Renal cortex interstitium (tissue), 11 donors: Measurements from ENCODE around the gene COL27A1. TPM values are rescaled to one million over a fixed set of nuclear protein-coding genes. Genes with fewer than 3 reads are reported as not detected.

Source experiments
- DNase-seq, 11 donors: peaks; one replicate each; pipeline ENCODE4 v3.0.0-alpha.2; 2013; ENCODE audit warnings: low read depth in 9 of 11, low spot score in 4 of 11; ENCODE audit errors: extremely low read depth in 1 of 11
- polyA plus RNA-seq, 3 donors: library from polyadenylated mRNA; unstranded; fragments of 120-200 nt; gene quantifications; one replicate each; pipeline ENCODE4 v1.2.1, GENCODE V29; 2013; ENCODE audit not compliant: insufficient read length in 3 of 3

Gene COL27A1
- polyA plus RNA-seq, 3 donors = 28.8 to 61.9 (median 35.1) TPM

DNA sequence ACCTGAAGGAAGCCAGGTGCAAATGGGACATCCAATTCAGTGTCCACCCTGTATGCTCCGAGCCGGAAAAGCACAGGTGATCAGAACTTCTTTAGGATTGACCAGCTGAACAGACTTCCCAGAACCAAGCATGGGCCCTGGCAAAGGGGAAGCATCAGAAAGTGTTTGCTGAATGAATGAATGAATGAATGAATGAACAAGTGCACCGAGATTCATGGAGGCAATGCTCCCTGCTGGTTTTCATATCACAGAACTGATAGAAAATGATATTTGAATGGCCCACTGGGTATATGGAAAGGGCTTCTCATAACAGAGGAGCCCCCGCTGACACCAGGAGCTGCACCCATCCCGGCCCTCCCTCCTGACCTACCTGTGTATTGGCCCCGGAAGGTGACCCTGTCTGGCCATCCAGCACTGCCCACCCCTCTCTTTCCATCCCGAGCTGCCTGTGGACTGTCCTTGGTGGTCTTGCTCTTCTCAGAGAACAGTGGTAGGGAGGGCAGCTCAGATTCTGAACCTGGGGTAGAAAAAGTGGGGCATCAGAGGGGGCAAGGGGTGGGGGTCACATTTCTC lies 190.2 kb downstream of the COL27A1 start:
- DNase-seq = no peak

DNA sequence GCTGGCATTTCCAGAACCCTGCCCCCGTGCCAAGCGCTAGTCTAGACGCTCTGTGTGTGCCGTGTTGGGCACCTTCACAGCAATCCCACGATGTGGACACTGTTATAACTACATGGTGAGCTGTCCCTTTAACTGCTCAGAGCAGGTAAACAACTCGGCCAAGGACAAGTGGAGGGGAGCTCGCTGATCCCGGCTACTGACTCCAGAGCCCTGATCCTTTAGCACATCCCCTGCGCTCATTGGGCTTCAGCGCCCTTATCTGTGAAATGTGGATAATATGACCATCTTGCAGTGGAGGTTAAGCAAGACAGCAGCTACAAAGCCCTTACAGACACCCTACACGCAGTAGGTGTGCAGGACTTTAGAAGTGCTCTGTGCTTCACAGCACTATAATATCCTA lies 190.8 kb downstream of the COL27A1 start:
- DNase-seq = no peak

DNA sequence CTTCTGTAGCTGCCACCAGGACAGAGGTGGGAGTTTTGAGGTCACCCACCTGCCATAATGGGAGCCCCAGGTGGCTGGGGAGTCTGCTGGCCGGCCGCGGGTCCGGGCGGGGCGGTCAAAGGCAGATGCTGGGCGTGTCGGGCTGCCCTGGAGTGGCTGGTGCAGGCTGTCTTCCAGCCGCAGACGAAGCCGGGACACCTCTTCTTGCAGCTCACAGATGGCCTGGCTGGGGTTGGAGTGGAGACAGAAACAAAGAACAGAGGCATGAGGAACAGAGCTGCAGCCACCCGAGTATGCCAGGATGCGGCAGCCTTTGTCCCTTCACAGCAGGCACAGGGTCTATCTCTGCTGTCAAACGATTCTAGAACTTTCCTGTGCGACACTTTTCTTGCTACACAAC lies 192.3 kb downstream of the COL27A1 start:
- DNase-seq = no peak

DNA sequence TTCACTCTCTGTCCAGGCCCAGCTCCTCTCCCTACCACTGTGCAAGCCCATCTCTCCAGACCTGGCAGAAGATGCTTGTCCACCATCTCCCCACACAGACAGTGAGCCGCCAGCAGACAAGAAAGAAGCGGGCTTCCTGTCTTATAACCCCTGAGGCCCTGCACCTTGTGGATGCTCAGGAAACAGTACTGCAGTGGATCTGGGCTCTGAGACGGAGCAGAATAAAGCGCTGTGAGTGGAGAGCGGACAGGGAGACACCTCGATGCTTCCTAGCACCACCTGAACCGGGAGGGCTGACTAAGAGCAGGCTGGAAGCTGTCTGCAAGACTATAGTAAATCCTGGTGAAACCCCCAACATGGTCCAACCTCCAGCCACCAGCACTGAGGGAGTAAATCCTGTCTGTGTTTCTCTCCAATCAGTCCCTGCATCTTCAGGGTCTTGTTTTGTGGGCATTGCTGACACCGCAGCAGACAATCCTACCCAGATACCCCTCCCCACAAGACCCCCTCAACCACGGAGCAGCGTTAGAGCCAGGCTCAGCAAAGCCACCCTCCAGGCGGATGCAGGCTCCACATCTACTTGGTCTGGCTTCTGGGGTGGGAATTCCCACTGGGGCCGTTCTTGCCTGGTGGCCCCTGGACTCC lies 193.0 kb downstream of the COL27A1 start:
- no peak for DNase-seq

DNA sequence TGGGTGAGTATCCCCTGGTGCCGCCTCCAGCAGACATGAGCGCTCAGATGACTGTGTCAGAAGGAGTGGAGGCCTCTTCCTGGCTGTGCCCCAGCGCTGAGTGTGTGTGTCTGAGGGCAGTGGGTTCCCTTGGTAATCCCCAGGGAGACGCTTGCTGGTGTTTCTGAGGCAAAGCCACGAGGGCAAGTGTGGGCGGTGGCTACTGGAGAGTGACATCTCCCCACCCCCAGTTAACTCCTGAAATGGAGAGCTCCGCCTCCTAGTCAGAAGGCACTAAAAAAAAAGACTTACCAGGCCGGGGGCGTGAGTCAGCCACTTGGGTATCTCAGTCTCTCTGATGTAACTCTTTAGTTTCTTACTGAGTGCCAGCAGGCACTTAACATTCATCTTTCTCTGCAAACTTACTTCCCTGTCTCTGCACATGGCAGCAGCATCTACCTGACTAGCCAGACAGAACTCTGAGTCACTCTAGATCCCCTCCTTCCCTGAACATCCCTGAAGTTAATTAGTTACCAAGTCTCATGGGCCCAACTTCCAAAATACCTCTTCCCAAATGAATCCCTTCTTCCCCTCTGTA lies 193.7 kb downstream of the COL27A1 start:
- DNase-seq = peak in 9 of 11 donors; percentile 26 to 65 (median 54)

DNA sequence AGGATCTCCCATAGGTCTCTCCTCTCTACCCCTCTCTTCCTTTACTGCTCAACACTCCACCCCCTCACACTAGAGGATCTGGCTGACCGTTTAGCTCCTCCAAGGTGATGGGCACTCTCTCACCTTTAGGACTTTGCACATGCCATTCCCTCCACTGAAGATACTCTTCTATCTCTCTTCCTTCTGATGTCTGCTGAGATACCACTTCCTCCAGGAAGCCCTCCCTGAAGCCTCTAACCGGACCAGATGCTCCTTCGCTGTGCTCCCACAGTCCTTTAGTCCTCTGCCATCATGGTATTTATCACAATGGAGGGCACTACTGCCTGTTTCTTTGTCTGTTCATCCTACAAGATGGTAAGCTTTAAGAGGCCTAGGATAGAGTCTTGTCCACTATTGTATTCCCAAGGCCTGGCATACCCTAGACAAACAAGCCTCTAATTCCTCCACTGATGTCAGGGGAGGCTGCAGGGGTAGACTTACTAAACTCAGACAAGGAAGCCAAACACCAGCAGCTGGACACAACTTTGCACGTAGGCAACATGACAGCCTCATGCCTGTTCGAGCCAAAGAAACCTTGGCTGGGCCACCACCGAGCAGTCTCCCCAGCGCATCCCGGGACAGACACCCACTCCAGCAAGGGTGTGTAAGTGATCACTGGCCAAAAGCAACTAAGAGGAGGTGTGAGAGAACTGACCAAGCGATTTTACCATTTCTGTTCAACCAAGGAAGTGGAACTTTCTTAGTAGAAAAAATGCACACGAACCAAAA lies 194.6 kb downstream of the COL27A1 start:
- no peak for DNase-seq

DNA sequence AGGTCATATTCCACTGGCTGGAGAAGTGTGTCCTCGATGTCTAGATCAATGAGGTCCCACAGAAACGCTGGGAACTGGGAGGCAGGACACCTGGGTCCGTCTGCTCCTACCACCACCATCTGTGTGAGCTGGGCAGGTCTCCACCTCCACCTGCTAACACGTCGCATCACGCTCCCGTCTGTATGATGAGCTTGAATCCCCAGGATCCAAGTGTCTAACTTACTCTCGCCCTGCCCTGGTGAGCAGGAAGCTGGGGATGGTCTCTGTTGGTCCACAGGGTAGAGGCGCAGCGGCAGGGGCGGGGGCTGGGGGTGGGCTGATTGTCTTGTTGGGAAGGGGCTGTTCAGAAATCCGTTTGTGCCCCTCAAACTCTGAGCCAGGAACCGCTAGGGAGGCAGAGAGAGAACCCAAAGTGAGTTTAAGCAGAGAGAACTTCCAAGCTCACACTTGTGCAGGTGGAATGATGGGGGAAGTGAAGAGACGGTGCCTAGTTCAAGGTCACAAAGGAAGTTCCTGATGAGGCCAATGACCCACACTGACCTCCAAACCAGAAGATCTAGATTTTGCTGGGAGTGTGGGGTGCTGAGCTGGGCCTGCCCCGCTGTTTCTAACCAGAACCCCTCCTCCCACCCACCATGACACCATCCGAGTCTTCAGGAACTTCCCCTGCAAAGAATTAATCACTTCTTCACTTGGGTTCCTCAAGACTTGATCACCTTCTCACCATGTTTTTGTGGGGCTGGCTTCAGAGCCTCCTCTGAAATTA lies 195.5 kb downstream of the COL27A1 start:
- DNase-seq = no peak

DNA sequence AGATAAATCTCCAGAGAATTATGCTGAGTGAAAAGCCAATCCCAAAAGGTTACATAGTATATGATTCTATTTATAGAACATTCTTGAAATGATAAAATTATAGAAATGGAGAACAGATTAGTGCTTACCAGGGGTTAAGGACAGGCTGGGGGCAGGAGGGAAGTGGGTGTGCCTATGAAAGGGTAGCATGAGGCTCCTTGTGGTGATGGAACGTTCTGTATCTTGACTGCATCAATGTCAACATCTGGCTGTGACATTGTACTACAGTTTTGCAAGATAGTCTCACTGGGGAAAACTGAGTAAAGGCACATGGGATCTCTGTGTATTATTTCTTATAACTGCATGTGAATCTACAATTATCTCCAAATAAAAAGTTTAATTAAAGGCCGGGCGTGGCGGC lies 196.6 kb downstream of the COL27A1 start:
- DNase-seq = no peak

DNA sequence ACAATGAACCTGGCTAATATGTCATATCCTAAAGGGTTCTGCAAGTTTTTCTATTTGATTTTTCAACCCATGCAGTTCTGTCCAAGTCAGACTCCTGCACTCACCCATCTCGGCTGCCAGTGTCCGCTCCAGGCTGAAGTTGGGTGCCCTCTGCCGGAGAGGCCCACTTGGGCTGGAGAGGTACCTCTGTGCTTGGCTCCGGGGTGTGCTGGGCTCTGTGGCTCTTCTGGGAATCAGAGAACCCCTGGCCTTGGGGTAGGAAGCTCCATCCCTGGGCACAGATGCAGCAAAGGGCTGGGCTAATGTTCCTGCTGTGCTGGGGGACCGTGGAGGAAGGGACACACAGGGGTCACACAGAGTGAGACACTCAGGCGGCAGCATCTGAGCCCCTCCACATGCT lies 200.5 kb downstream of the COL27A1 start:
- DNase-seq = no peak

DNA sequence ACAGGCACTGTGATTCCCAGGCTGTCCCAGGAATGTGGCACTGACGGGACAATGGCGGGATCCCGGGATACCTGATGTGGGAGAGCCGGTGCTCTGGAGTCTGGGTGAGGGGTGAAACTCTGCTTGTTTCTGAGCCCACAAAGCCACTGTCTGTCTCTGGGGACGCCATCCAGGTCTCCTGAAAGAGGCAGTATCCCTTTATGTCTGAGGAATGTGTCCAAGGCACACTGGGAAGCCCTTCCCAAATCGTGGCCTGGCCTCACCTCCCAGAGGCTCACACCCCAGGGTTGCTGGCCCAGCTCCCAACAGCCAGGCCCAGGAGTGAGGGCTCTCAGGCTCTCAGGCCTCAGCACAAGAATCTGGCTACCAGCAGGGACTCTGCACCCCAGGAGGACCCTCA lies 201.5 kb downstream of the COL27A1 start:
- DNase-seq = no peak

DNA sequence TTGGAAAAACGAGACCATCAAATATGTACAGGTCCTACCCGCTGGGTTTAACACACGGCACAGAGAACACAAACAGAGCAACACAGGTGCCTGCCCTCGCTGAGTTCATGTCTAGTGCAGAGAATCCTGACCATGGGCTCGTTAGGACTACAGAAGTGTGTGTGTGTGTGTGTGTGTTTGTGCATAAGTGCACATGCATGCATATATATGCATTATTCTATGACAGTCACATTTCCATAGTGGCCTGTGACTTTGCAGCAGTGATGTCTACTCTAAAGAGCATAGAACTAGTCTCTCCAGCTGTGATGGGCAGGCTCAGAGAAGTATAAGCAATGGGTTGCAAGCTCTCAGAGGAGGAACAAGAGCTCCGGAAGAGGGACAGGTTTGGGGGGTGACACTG lies 202.0 kb downstream of the COL27A1 start:
- DNase-seq = no peak

DNA sequence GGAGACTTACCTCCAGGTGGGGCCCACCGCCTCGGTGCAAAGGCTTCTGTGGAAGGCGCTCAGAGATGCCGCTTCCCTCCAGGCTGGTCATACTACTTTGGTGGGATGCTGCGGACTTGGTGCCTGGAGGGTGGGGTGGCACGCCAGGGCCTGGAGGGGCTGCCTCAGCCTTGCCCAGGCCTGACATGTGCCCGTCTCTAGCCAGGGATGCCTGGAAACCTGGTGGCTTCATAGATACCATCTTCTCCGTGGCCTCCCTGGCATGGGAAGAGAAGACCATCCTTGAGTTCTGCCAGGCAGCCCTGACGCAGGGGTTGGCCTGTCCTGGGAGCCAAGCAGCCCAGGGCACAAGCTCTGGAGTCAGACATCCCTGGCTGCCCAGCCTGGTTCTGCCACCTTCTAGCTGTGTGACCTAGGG lies 202.6 kb downstream of the COL27A1 start:
- DNase-seq = no peak

DNA sequence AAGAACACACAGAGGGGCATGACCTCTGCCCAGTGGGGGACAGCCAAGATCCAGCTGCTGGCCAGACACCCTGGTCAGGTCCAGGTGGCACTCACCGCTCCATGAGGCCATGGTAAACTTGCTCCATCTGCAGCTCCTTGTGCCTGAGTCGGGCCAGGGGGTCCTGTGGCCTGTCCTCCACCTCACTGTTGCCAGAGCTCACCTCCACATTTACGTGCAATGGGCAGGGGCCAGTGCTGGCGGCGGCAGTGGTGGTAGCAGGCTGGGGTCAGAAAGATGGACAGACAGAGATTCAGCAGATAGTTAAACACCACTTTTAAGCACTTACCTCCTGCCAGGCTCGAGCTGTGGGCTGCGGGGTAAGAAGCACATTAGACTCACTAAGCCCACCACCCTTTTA lies 204.5 kb downstream of the COL27A1 start:
- DNase-seq = no peak

DNA sequence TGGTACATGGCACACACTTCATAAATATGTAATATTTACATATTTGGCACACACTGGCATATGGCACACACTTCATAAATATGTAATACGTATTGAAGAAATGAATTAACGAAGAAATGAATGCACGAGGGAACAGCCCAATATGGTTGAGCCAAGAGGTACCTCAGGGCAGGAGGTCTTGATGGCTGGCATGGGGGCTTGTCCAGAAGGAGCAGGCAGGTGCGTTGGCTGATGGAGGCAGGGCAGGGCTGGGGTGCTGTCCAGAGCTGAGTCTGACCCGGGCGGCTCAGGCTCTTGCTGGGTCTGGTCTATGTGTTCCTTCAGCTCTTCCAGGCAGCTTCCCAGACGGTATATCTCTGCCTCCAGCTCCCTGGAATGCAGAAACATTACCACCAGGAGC lies 206.2 kb downstream of the COL27A1 start:
- DNase-seq = no peak

Other genes with a start within 250 kb of the COL27A1 start
- 1 to 10 TPM; 1.4 to 2.4 (median 1.7) TPM for gene AMBP, start 77.2 kb upstream of the COL27A1 start, polyA plus RNA-seq
- gene KIF12, start 56.2 kb upstream of the COL27A1 start, polyA plus RNA-seq = 100 to 1,000 TPM; 142 to 272 (median 186) TPM
- under 1 TPM in 2 of 3 donors, not detected in 1; 0.32 to 0.48 TPM for gene ORM1, start 167.6 kb downstream of the COL27A1 start, polyA plus RNA-seq
- gene ORM2, start 174.3 kb downstream of the COL27A1 start, polyA plus RNA-seq = not detected
- 10 to 100 TPM; 10.7 to 14.2 (median 13.3) TPM for gene AKNA, start 232.4 kb downstream of the COL27A1 start, polyA plus RNA-seq